ENCODE data around the gene TNIK.

DNA sequence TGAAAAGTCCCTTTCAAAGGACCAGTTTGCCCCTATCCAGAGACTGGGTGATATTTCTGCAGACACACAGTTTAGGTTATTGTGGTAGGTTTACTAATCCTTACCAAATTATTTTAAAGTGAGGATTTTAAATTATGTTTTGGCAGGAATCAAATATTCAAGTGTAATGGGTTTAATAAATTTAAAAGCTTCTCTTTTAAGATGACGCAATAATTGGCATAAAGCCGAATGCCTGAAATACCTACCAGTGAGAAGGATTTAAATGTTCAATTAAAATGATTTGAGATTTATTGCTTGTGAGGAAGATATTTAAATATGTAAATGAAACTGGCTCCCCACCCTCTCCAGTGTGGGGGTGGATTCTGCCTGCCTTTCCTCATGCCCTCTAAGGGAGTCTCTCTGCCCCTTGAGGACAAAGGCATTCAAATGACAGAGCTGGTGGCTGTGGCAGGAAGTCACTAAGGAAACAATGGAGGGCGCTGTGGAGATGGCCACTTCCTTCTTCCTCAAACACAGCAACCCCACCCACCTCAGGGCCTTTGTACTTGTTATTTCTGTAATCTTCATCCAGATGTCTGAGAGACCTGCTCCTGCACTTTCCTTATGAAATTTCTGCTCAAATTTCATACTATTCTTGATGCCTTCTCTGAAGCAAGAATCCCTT, 131.7 kb downstream of the TNIK start:
- no peak for TF ChIP-seq ZFX (IDR thresholded peaks at IDR 0.05; ENCODE audit: borderline replicate concordance)
- TF ChIP-seq, protein P1, sequence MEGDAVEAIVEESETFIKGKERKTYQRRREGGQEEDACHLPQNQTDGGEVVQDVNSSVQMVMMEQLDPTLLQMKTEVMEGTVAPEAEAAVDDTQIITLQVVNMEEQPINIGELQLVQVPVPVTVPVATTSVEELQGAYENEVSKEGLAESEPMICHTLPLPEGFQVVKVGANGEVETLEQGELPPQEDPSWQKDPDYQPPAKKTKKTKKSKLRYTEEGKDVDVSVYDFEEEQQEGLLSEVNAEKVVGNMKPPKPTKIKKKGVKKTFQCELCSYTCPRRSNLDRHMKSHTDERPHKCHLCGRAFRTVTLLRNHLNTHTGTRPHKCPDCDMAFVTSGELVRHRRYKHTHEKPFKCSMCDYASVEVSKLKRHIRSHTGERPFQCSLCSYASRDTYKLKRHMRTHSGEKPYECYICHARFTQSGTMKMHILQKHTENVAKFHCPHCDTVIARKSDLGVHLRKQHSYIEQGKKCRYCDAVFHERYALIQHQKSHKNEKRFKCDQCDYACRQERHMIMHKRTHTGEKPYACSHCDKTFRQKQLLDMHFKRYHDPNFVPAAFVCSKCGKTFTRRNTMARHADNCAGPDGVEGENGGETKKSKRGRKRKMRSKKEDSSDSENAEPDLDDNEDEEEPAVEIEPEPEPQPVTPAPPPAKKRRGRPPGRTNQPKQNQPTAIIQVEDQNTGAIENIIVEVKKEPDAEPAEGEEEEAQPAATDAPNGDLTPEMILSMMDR (IDR thresholded peaks at IDR 0.05) = 0 out of 2 replicates have a peak, but pooled peaks have one; percentile 19
